Posterior vena cava (tissue), 2 donors: Measurements from ENCODE around the gene RADIL. TPM values are rescaled to one million over a fixed set of nuclear protein-coding genes. Genes with fewer than 3 reads are reported as not detected.

Experiments used
- DNase-seq: peaks from one replicate; pipeline ENCODE4 v3.0.0-alpha.2; 2020; ENCODE audit warnings: low spot score
- intact Hi-C, 2 donors: fragments of 100-400 bp; cut with DNase I; formaldehyde crosslinking; loops; one replicate each; pipeline versions ENCODE4 v1.14.1 to v1.14.2; 2022 to 2023
- total RNA-seq, 2 donors: library from RNA; stranded (reverse); fragmentation: NEBNext Ultra II Directional; extraction: Animal tissue kit (Norgen Biotek cat#: 25700); gene quantifications; one replicate each; pipeline ENCODE4 v1.2.1, GENCODE V29; 2021
- donor health status: DM: yes; HTN: yes; CAD: no.
- donor health status: DM: yes; HTN: yes; CAD: no.

Gene RADIL
- total RNA-seq, 2 donors from 2014 or later: 4.3 to 5.0 TPM

- intact Hi-C loops: no loop called here
- DNase-seq: peak; percentile 67
Measured at GRCh38 chr7:4835398-4836205, 47.9 kb downstream of the RADIL start.

DNA sequence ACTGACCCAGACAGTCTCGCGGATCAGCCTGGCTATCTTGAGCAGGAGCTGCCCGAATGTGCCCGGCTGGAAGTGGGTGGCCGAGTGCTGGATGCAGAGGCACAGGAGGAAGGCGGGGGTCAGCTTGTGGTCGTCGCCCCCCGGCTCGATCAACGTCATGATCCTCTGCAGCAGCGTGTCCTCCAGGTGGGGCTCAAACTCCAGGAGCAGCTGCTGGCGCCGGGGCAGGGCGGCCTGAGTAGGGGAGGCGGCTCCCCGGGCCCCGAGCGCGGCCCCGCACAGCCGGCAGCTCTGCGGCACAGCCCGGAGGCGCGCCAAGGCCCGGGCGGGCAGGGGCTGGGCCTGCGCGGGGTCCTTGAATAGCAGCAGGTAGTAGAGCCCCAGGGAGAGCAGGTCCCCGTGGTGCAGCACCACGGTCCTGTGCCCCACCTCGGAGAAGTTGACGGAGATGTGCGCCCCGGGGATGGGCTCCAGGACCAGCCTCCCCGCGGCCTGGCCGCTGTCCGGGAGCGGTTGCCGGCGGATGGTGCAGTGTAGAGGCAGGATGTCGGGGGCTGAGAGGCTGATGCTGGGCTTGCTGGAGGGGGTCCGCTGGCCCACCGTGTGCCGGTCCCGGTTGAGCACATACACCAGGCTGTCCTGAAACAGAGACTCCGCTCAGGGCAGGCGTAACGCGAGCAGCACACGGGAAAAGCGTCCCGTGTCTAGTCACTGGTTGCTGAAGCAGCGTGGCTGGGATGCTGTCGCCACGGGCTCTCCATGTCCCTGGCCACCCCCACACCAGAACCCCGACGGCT lies 48.7 kb downstream of the RADIL start:
- DNase-seq: peak; percentile 77
- intact Hi-C loops: no loop called here

GRCh38 chr7:4833691-4834600 lies 49.6 kb downstream of the RADIL start:
- intact Hi-C loops: no loop called here
- peak; percentile 76 for DNase-seq

- DNase-seq: peak; percentile 65
- intact Hi-C loops: no loop called here
Measured at GRCh38 chr7:4833176-4833575, 50.3 kb downstream of the RADIL start.

DNA sequence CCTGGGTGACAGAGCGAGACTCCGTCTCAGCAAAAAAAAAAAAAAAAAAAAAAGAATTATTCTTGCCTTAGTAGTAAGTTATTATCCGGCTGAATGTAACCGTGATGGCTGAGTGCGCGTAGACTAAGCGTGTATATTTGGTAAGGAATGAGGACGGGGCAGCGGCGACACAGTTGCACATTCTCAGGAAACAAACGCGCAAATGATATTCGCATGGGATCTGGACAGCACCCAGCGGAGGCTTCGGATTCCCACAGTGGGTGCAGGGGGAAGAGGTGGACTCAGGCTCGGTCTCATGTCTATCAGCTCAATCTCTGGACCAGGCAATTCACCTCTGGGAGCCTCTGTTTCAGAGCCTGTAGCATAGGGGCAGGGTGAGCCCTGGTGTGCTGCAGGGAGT lies 50.8 kb downstream of the RADIL start:
- intact Hi-C loops: no loop called here
- DNase-seq: peak; percentile 20

DNA sequence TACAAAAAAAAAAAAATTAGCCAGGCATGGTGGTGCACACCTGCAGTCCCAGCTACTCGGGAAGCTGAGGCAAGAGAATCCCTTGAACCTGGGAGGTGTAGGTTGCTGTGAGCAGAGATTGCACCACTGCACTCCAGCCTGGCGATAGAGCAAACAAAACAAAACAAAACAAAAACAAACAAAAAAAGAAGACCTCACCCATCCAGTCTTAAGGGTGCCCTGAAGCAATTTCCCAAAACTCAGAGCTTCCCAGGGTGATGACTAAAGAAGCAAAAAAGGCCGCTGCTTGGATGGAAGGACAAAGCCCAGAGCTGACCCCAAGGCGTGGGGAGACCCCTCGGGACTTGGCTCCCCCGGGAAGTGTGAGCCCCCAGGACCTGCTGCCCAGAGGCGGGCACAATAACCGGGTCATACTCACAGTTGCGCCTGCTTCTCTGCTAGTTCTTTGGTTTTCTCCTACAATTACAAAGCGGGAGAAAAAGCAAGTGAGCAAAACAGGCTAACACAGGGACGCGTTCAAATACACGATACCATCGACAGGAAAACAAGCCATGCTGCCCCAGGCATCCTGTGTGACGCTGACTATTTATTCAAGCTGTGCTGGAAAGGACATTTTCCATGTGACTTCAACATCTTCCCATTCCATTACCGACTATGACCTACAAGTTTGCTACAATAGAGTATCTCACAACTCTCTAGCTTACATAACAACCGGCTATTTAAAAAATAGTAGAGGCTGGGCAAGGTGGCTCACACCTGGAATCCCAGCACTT lies 51.6 kb downstream of the RADIL start:
- intact Hi-C loops: no loop called here
- DNase-seq: peak; percentile 40

- intact Hi-C loops: no loop called here
- peak; percentile 85 for DNase-seq
Measured at GRCh38 chr7:4830176-4830575, 53.3 kb downstream of the RADIL start.

- peak; percentile 67 for DNase-seq
- intact Hi-C loops: no loop called here
Measured at GRCh38 chr7:4828720-4829383, 54.7 kb downstream of the RADIL start.

GRCh38 chr7:4825081-4825480 lies 58.4 kb downstream of the RADIL start:
- DNase-seq: peak; percentile 53
- intact Hi-C loops: no loop called here

GRCh38 chr7:4824120-4824775 lies 59.3 kb downstream of the RADIL start:
- DNase-seq: no peak
- intact Hi-C loops: no loop called here

DNA sequence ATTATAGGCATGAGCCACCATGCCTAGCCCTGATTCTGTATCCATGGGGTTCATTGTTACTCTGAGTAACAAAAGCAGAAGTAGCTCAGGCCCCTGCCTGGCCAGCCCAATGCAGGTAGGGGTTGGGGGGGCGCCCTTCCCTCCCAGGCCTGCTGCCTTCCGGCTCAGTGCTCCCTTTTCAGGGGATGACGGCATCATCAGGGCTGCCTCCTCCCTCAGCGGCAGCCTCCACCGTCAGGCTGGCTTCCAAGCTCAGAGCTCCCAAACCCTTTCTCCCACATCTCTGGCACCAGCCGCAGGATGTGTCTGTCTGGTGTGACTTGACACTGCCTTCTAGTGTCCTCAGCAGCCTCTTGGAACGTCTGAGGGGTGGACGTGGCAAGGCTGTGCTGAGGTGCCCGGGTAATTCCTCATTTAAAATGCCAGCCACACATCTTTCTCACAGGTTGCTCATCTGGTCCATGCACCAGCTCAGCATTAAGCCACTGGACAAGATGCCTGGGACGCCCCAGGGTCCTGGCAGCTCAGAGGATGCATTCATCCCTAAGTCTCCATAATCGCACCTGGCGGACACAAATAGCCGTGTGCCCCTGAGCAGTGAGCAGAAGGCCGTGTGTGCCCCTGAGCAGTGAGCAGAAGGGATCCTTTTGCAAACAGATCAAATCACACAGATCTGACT lies 59.9 kb downstream of the RADIL start:
- no peak for DNase-seq
- intact Hi-C loops: no loop called here

DNA sequence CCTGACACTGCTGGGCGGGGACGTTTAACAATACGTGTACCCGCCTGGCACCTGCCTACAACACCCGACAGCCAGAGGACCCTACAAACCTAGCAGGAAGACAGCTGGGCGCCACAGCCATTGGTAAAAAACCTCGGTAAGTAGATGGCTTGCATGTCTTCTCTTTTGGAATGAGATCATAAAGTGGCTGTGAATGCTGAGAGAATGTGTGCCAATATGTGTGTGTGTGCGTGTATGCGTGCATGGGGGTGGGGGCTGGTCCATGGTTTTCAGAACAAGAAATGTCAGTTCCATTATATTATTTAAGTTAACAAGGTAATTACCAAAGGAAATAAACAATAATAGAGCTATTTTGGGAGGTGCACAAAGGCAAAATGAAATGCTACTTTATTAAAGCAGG lies 60.8 kb downstream of the RADIL start:
- intact Hi-C loops: no loop called here
- no peak for DNase-seq

- intact Hi-C loops: no loop called here
- no peak for DNase-seq
Measured at GRCh38 chr7:4820967-4821471, 62.5 kb downstream of the RADIL start.

DNA sequence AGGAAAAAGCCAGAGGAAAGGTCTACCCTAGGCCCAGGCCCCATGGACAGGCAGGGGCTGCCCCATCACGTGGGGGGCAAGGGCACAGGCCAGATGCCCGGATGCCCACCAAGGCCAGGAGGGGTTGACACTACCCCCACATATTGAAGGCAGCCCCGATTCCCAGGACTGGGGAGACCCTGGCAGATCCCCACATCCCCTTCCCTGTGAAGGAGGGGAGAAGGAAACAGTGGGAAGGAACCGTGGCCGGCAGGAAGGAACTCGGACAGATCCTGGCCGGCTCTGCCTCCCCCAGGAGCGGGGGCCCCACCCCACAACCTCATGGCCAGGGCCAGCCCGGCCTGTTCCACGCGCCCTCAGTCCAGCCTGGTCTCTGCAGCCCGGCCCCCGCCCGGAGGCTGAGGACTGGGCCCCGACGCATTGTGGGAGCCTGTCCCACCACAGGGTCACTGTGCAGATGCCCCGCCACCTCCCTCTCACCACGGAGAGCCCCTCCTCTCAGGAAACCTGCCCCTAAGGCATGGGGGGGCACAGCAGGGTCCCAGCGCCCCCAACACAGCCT lies 63.0 kb downstream of the RADIL start:
- intact Hi-C loops: no loop called here
- no peak for DNase-seq

GRCh38 chr7:4819560-4820404 lies 63.7 kb downstream of the RADIL start:
- intact Hi-C loops: no loop called here
- DNase-seq: no peak
